ENCODE results near the gene TBL2.
"Not testable (repeated sequence)": the region's sequence is repeated elsewhere in the genome, so short reads cannot be mapped to it uniquely, and the experiment has no call there.

Gene TBL2

GRCh38 chr7:73570521-73570920 is 7.9 kb downstream of the TBL2 start:
- no peak for DNase-seq (ENCODE audit: low read depth, low spot score)

GRCh38 chr7:73569042-73569608 is 9.3 kb downstream of the TBL2 start:
- no peak for DNase-seq (ENCODE audit: low read depth, low spot score)

GRCh38 chr7:73567846-73568685 is 10.3 kb downstream of the TBL2 start:
- no peak for DNase-seq (ENCODE audit: low read depth, low spot score)

GRCh38 chr7:73567140-73567539 is 11.2 kb downstream of the TBL2 start:
- no peak for DNase-seq (ENCODE audit: low read depth, low spot score)

- DNase-seq (ENCODE audit: low read depth, low spot score): not testable (repeated sequence)
These were observed 11.9 kb downstream of the TBL2 start for GRCh38 chr7:73566431-73566830.

GRCh38 chr7:73565675-73566340 is 12.6 kb downstream of the TBL2 start:
- DNase-seq (ENCODE audit: low read depth, low spot score): no peak

- no peak for DNase-seq (ENCODE audit: low read depth, low spot score)
These were observed 18.1 kb downstream of the TBL2 start for GRCh38 chr7:73560109-73560835.

- no peak for DNase-seq (ENCODE audit: low read depth, low spot score)
These were observed 20.8 kb downstream of the TBL2 start, which contains the start of gene BCL7B for GRCh38 chr7:73557397-73558257. Gene BCL7B (minus strand): TSS chr7:73557690. CDS start chr7:73557578, 112 bp downstream.

- DNase-seq (ENCODE audit: low read depth, low spot score): peak; percentile 52
These were observed 21.3 kb downstream of the TBL2 start for GRCh38 chr7:73557108-73557396.

GRCh38 chr7:73556208-73557107 is 21.9 kb downstream of the TBL2 start:
- DNase-seq (ENCODE audit: low read depth, low spot score): no peak

GRCh38 chr7:73555411-73555982 is 22.9 kb downstream of the TBL2 start:
- no peak for DNase-seq (ENCODE audit: low read depth, low spot score)

GRCh38 chr7:73550093-73550492 is 28.3 kb downstream of the TBL2 start:
- DNase-seq (ENCODE audit: low read depth, low spot score): not testable (repeated sequence)

- no peak for DNase-seq (ENCODE audit: low read depth, low spot score)
These were observed 29.2 kb downstream of the TBL2 start for GRCh38 chr7:73549176-73549575.

GRCh38 chr7:73547841-73548240 is 30.5 kb downstream of the TBL2 start:
- no peak for DNase-seq (ENCODE audit: low read depth, low spot score)

GRCh38 chr7:73544678-73545077 is 33.7 kb downstream of the TBL2 start:
- no peak for DNase-seq (ENCODE audit: low read depth, low spot score)

- no peak for DNase-seq (ENCODE audit: low read depth, low spot score)
These were observed 36.7 kb downstream of the TBL2 start for GRCh38 chr7:73541722-73542121.

GRCh38 chr7:73539709-73540108 is 38.7 kb downstream of the TBL2 start:
- no peak for DNase-seq (ENCODE audit: low read depth, low spot score)

- not testable (repeated sequence) for DNase-seq (ENCODE audit: low read depth, low spot score)
These were observed 39.9 kb downstream of the TBL2 start for GRCh38 chr7:73538510-73538909.

- no peak for DNase-seq (ENCODE audit: low read depth, low spot score)
These were observed 41.3 kb downstream of the TBL2 start for GRCh38 chr7:73537051-73537450.

GRCh38 chr7:73536479-73536878 is 41.9 kb downstream of the TBL2 start:
- no peak for DNase-seq (ENCODE audit: low read depth, low spot score)

All from brain pericyte (primary cell).